ENCODE data around the gene PACRG. TPM values are rescaled to one million over a fixed set of nuclear protein-coding genes. Genes with fewer than 3 reads are reported as not detected.

Gene PACRG
- total RNA-seq, 2 donors from 2014 or later: 2.8 to 21.3 TPM

- Histone ChIP-seq H3K27me3 (no peaks in the 10 kb centered on the region), H3K36me3 (no peaks in the 10 kb centered on the region), H3K27ac (no peak overlapping the region), H3K4me1 (no peaks in the 10 kb centered on the region), H3K4me3 (no peak overlapping the region), H3K9me3 (peaks cover 0 to 24% of the 10 kb centered on the region in 2 donors)
- no peak for TF ChIP-seq CTCF (IDR thresholded peaks at IDR 0.05)
- DNase-seq (ENCODE audit: low spot score): no peak
Observed at GRCh38 chr6:162921510-162922040, 193.8 kb downstream of the PACRG start.

GRCh38 chr6:162922563-162923166, 194.9 kb downstream of the PACRG start:
- TF ChIP-seq CTCF (IDR thresholded peaks at IDR 0.05): no peak
- no peak for DNase-seq (ENCODE audit: low spot score)
- Histone ChIP-seq H3K27me3 (no peaks in the 10 kb centered on the region), H3K27ac (no peak overlapping the region), H3K4me1 (no peaks in the 10 kb centered on the region), H3K9me3 (peaks cover 0 to 28% of the 10 kb centered on the region in 2 donors), H3K36me3 (no peaks in the 10 kb centered on the region), H3K4me3 (no peak overlapping the region)

GRCh38 chr6:162934844-162935243, 207.1 kb downstream of the PACRG start:
- Histone ChIP-seq H3K36me3 (no peaks in the 10 kb centered on the region), H3K4me3 (no peak overlapping the region), H3K4me1 (no peaks in the 10 kb centered on the region), H3K27me3 (no peaks in the 10 kb centered on the region), H3K27ac (no peak overlapping the region), H3K9me3 (peaks cover 0 to 33% of the 10 kb centered on the region in 2 donors)
- DNase-seq (ENCODE audit: low spot score): no peak
- TF ChIP-seq CTCF (IDR thresholded peaks at IDR 0.05): no peak

GRCh38 chr6:162940426-162940825, 212.7 kb downstream of the PACRG start:
- Histone ChIP-seq H3K27ac (no peak overlapping the region), H3K9me3 (peaks cover 0 to 30% of the 10 kb centered on the region in 2 donors), H3K36me3 (no peaks in the 10 kb centered on the region), H3K27me3 (no peaks in the 10 kb centered on the region), H3K4me3 (no peak overlapping the region), H3K4me1 (no peaks in the 10 kb centered on the region)
- no peak for DNase-seq (ENCODE audit: low spot score)
- TF ChIP-seq CTCF (IDR thresholded peaks at IDR 0.05): no peak

- no peak overlapping the region for H3K4me3 ChIP-seq
- H3K36me3 ChIP-seq: no peaks in the 10 kb centered on the region
- H3K27ac ChIP-seq: no peak overlapping the region
- no peak for TF ChIP-seq CTCF (IDR thresholded peaks at IDR 0.05)
- H3K27me3 ChIP-seq: no peaks in the 10 kb centered on the region
- H3K4me1 ChIP-seq: no peaks in the 10 kb centered on the region
- peaks cover 0 to 24% of the 10 kb centered on the region in 2 donors for H3K9me3 ChIP-seq
- no peak for DNase-seq (ENCODE audit: low spot score)
Observed at GRCh38 chr6:162941128-162941527, 213.4 kb downstream of the PACRG start.

GRCh38 chr6:162942866-162943265, 215.1 kb downstream of the PACRG start:
- no peak for TF ChIP-seq CTCF (IDR thresholded peaks at IDR 0.05)
- Histone ChIP-seq H3K27ac (no peak overlapping the region), H3K4me3 (no peak overlapping the region), H3K36me3 (no peaks in the 10 kb centered on the region), H3K4me1 (no peaks in the 10 kb centered on the region), H3K9me3 (peaks cover 0 to 17% of the 10 kb centered on the region in 2 donors), H3K27me3 (no peaks in the 10 kb centered on the region)
- no peak for DNase-seq (ENCODE audit: low spot score)

All from right atrium auricular region (tissue), 2 donors.